Vagina (tissue), 2 donors: ENCODE measurements around the gene ZNF189. TPM values are rescaled to one million over a fixed set of nuclear protein-coding genes. Genes with fewer than 3 reads are reported as not detected.

ENCODE experiments used
- DNase-seq, 2 donors: peaks; one replicate each; pipeline ENCODE4 v3.0.0-alpha.2; 2017; ENCODE audit errors: extremely low spot score in 2 of 2
- H3K27ac ChIP-seq: fragments of 200-600 bp; sonication (generic); one replicate; pipeline ENCODE4 v1.5.1; 2019
- H3K27me3 ChIP-seq: fragments of 200-600 bp; sonication (generic); one replicate; pipeline ENCODE4 v1.5.1; 2019
- H3K36me3 ChIP-seq, 2 donors: fragments of 200-600 bp; sonication (generic); one replicate each; pipeline ENCODE4 v1.5.1; 2017 to 2019
- H3K4me1 ChIP-seq: fragments of 200-600 bp; sonication (generic); one replicate; pipeline ENCODE4 v1.5.1; 2019
- H3K4me3 ChIP-seq, 2 donors: fragments of 200-600 bp; sonication (generic); 1 replicate in 1 of 2; 2 replicates in 1 of 2; pipeline ENCODE4 v1.5.1; 2016 to 2019
- H3K9me3 ChIP-seq: fragments of 200-600 bp; sonication (generic); one replicate; pipeline ENCODE4 v1.5.1; 2019
- CTCF ChIP-seq, 3 experiments: fragments of 450-650 bp in 2 of 3; fragments of 200-600 bp in 1 of 3; sonication (generic) in 1 of 3; IDR thresholded peaks; one replicate each; pipeline ENCODE4 v1.5.1; 2017 to 2019; ENCODE audit warnings: antibody characterized with exemption in 3 of 3, mild to moderate bottlenecking in 2 of 3, moderate library complexity in 2 of 3
- POLR2A ChIP-seq, 2 donors: fragments of 450-650 bp; IDR thresholded peaks; one replicate each; pipeline ENCODE4 v1.6.1; 2017; ENCODE audit warnings: antibody characterized with exemption in 2 of 2, mild to moderate bottlenecking in 2 of 2, moderate library complexity in 2 of 2
- POLR2AphosphoS5 ChIP-seq, 2 donors: sonication (generic); formaldehyde crosslinking; IDR thresholded peaks; one replicate each; pipeline ENCODE4 v1.9.0; 2017; ENCODE audit warnings: antibody characterized with exemption in 2 of 2, mild to moderate bottlenecking in 2 of 2, low read depth in 1 of 2; ENCODE audit not compliant: insufficient read depth in 1 of 2
- intact Hi-C: fragments of 100-400 bp; cut with DNase I; formaldehyde crosslinking; loops from one replicate; pipeline ENCODE4 v1.15.1; 2023
- total RNA-seq: library from RNA; depleted of rRNA; stranded (reverse); fragments of >200 nt; gene quantifications from one replicate; pipeline ENCODE4 v1.2.3, GENCODE V29; 2016

ZNF189 gene
- total RNA-seq, 1 donor from 2014 or later: 12.5 TPM

DNA sequence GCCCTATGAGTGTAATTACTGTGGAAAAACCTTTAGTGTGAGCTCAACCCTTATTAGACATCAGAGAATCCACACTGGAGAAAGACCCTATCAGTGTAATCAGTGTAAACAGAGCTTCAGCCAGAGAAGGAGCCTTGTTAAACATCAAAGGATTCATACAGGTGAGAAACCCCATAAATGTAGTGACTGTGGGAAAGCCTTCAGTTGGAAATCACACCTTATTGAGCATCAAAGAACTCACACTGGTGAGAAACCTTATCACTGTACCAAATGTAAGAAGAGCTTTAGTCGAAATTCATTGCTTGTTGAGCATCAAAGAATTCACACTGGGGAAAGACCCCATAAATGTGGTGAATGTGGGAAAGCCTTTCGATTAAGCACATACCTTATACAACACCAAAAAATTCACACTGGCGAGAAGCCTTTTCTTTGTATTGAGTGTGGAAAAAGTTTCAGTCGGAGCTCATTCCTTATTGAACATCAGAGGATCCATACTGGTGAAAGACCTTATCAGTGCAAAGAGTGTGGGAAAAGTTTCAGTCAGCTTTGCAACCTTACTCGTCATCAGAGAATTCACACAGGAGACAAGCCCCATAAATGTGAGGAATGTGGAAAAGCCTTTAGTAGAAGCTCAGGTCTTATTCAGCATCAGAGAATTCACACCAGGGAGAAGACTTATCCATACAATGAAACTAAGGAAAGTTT lies 9.9 kb downstream of the ZNF189 start:
- H3K4me3 ChIP-seq: no peak overlapping the region
- H3K27ac ChIP-seq: no peak overlapping the region
- no peaks in the 10 kb centered on the region for H3K4me1 ChIP-seq
- H3K27me3 ChIP-seq: no peaks in the 10 kb centered on the region
- H3K36me3 ChIP-seq: peaks cover 6 to 66% of the 10 kb centered on the region in 2 donors
- TF ChIP-seq POLR2A (IDR thresholded peaks at IDR 0.05) (no peak), POLR2AphosphoS5 (IDR thresholded peaks at IDR 0.05; ENCODE audit: insufficient read depth in 1 of 2, low read depth in 1 of 2) (no peak), CTCF (IDR thresholded peaks at IDR 0.05) (no peak)
- intact Hi-C loops: no loop called here
- H3K9me3 ChIP-seq: peaks cover 85% of the 10 kb centered on the region
- no peak for DNase-seq

DNA sequence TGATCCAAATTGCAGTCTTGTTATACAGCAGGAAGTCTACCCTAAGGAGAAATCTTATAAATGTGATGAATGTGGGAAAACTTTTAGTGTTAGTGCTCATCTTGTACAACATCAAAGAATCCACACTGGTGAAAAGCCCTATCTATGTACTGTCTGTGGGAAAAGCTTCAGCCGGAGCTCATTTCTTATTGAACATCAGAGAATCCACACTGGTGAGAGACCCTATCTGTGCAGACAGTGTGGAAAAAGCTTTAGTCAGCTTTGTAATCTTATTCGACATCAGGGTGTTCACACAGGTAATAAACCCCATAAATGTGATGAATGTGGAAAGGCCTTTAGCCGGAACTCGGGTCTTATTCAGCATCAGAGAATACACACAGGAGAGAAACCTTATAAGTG lies 10.4 kb downstream of the ZNF189 start:
- DNase-seq: no peak
- Histone ChIP-seq H3K4me3 (no peak overlapping the region), H3K27me3 (no peaks in the 10 kb centered on the region), H3K36me3 (peaks cover 6 to 61% of the 10 kb centered on the region in 2 donors), H3K27ac (no peak overlapping the region), H3K4me1 (no peaks in the 10 kb centered on the region), H3K9me3 (peaks cover 83% of the 10 kb centered on the region)
- TF ChIP-seq CTCF (IDR thresholded peaks at IDR 0.05) (no peak), POLR2A (IDR thresholded peaks at IDR 0.05) (no peak), POLR2AphosphoS5 (IDR thresholded peaks at IDR 0.05; ENCODE audit: insufficient read depth in 1 of 2, low read depth in 1 of 2) (no peak)
- intact Hi-C loops: no loop called here

DNA sequence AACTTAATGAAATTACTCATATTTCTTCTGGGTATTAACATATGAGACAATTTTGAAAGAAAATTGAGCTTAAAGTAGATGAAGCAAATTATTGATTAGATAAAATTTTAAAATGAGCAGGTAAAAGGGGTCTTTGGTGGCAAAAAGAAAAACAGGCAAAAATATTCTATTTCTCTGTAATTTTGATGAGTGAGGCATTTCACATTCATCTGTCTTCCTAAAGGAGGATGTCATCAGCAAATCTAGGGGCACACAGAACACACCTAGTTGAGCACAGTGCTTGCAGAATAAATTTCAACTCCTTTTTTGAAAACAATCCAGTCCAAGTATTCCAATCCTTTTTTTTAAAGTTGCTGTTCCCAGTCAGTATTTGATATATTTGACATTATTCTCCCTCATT lies 16.2 kb downstream of the ZNF189 start:
- H3K27ac ChIP-seq: no peak overlapping the region
- no peak for DNase-seq
- H3K9me3 ChIP-seq: peaks cover 59% of the 10 kb centered on the region
- H3K4me3 ChIP-seq: no peak overlapping the region
- no peaks in the 10 kb centered on the region for H3K4me1 ChIP-seq
- intact Hi-C loops: no loop called here
- no peaks in the 10 kb centered on the region for H3K27me3 ChIP-seq
- TF ChIP-seq POLR2AphosphoS5 (IDR thresholded peaks at IDR 0.05; ENCODE audit: insufficient read depth in 1 of 2, low read depth in 1 of 2) (no peak), CTCF (IDR thresholded peaks at IDR 0.05) (no peak), POLR2A (IDR thresholded peaks at IDR 0.05) (no peak)
- peaks cover 0 to 5% of the 10 kb centered on the region in 2 donors for H3K36me3 ChIP-seq

- intact Hi-C loops: no loop called here
- Histone ChIP-seq H3K4me1 (no peaks in the 10 kb centered on the region), H3K4me3 (no peak overlapping the region), H3K9me3 (peaks cover 52% of the 10 kb centered on the region), H3K27ac (no peak overlapping the region), H3K27me3 (no peaks in the 10 kb centered on the region), H3K36me3 (peaks cover 0 to 3% of the 10 kb centered on the region in 2 donors)
- TF ChIP-seq CTCF (IDR thresholded peaks at IDR 0.05) (no peak), POLR2AphosphoS5 (IDR thresholded peaks at IDR 0.05; ENCODE audit: insufficient read depth in 1 of 2, low read depth in 1 of 2) (no peak), POLR2A (IDR thresholded peaks at IDR 0.05) (no peak)
- DNase-seq: no peak
Observed at GRCh38 chr9:101415578-101415977, 16.9 kb downstream of the ZNF189 start.

- Histone ChIP-seq H3K9me3 (peaks cover 34% of the 10 kb centered on the region), H3K4me1 (no peaks in the 10 kb centered on the region)
Observed at GRCh38 chr9:101417389-101417788, 18.7 kb downstream of the ZNF189 start.

More at GRCh38 chr9:101417389-101417788, 18.7 kb downstream of the ZNF189 start:
- TF ChIP-seq POLR2AphosphoS5 (IDR thresholded peaks at IDR 0.05; ENCODE audit: insufficient read depth in 1 of 2, low read depth in 1 of 2) (no peak), CTCF (IDR thresholded peaks at IDR 0.05) (no peak), POLR2A (IDR thresholded peaks at IDR 0.05) (no peak)
- intact Hi-C loops: no loop called here
- Histone ChIP-seq H3K27ac (no peak overlapping the region), H3K27me3 (no peaks in the 10 kb centered on the region), H3K4me3 (no peak overlapping the region), H3K36me3 (no peaks in the 10 kb centered on the region)
- no peak for DNase-seq
